NCI-H1694 (cell line): ENCODE measurements around the gene ELK1.
"Not testable (repeated sequence)": the region's sequence is repeated elsewhere in the genome, so short reads cannot be mapped to it uniquely, and the experiment has no call there.

Experiments
- DNase-seq: peaks from one replicate; lab custom pipeline; 2025; lab: John Stamatoyannopoulos, UW

The ELK1 gene

GRCh38 chrX:47650164-47651042 is at the start of gene ELK1:
Gene ELK1, minus strand, starts transcription at chrX:47650563. Its CDS starts 9,122 bp downstream, at chrX:47641441.
- DNase-seq = peak; percentile 97

- DNase-seq = no peak
These were observed 46.8 kb upstream of the ELK1 start for GRCh38 chrX:47697181-47697580.

- DNase-seq = no peak
These were observed 39.8 kb upstream of the ELK1 start for GRCh38 chrX:47690175-47690574.

GRCh38 chrX:47687263-47687662 is 36.9 kb upstream of the ELK1 start:
- no peak for DNase-seq

- no peak for DNase-seq
These were observed 33.5 kb upstream of the ELK1 start for GRCh38 chrX:47683829-47684205.

GRCh38 chrX:47683184-47683828 is 32.9 kb upstream of the ELK1 start:
- DNase-seq = no peak

- not testable (repeated sequence) for DNase-seq
These were observed 25.8 kb upstream of the ELK1 start for GRCh38 chrX:47675959-47676859.

- no peak for DNase-seq
These were observed 24.4 kb upstream of the ELK1 start for GRCh38 chrX:47674776-47675175.

GRCh38 chrX:47665797-47666196 is 15.4 kb upstream of the ELK1 start:
- DNase-seq = not testable (repeated sequence)

GRCh38 chrX:47664737-47665136 is 14.4 kb upstream of the ELK1 start:
- DNase-seq = no peak

GRCh38 chrX:47662144-47662657 is 11.8 kb upstream of the ELK1 start:
- no peak for DNase-seq

- no peak for DNase-seq
These were observed 11.2 kb upstream of the ELK1 start for GRCh38 chrX:47661539-47661938.

- no peak for DNase-seq
These were observed 9.0 kb upstream of the ELK1 start for GRCh38 chrX:47659421-47659726.

- DNase-seq = peak; percentile 89
These were observed 8.5 kb upstream of the ELK1 start, which contains the start of gene UXT for GRCh38 chrX:47658684-47659420. Gene UXT, minus strand, starts transcription at chrX:47659180. Its CDS starts 253 bp downstream, at chrX:47658927.

GRCh38 chrX:47658301-47658683 is 7.9 kb upstream of the ELK1 start:
- DNase-seq = no peak

GRCh38 chrX:47651043-47651905 is 911 bp upstream of the ELK1 start:
- no peak for DNase-seq

GRCh38 chrX:47649781-47650163 is 591 bp downstream of the ELK1 start:
- DNase-seq = no peak

GRCh38 chrX:47649271-47649670 is 1.1 kb downstream of the ELK1 start:
- no peak for DNase-seq

GRCh38 chrX:47648376-47648775 is 2.0 kb downstream of the ELK1 start:
- DNase-seq = no peak

GRCh38 chrX:47646636-47647035 is 3.7 kb downstream of the ELK1 start:
- no peak for DNase-seq

GRCh38 chrX:47645530-47645929 is 4.8 kb downstream of the ELK1 start:
- no peak for DNase-seq
